ENCODE results near the gene IER2.
A peak's percentile ranks its signal among the peaks of the same experiment; 100 is the strongest.
"Not testable (repeated sequence)": the region's sequence is repeated elsewhere in the genome, so short reads cannot be mapped to it uniquely, and the experiment has no call there.

IER2 gene

DNA sequence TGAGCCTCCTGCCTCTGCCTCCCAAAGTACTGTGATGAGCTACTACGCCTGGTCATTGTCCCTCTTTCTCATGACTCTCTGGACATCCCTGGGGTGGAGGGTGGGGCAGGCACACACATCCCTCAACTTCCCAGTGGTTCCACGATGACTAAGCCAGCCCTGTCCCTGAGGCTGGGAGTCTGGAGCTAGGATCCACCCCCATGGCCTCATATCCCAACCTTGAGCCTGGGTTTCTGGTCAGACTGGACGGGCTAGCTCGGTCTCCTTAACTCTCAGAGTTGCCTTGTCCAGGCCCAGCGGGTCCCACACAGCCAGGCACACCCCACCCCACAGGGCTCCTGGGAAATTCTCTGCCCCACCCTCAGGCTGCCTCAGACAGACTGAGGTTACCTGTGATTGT, 19.6 kb downstream of the IER2 start:
- TF ChIP-seq, protein P1, sequence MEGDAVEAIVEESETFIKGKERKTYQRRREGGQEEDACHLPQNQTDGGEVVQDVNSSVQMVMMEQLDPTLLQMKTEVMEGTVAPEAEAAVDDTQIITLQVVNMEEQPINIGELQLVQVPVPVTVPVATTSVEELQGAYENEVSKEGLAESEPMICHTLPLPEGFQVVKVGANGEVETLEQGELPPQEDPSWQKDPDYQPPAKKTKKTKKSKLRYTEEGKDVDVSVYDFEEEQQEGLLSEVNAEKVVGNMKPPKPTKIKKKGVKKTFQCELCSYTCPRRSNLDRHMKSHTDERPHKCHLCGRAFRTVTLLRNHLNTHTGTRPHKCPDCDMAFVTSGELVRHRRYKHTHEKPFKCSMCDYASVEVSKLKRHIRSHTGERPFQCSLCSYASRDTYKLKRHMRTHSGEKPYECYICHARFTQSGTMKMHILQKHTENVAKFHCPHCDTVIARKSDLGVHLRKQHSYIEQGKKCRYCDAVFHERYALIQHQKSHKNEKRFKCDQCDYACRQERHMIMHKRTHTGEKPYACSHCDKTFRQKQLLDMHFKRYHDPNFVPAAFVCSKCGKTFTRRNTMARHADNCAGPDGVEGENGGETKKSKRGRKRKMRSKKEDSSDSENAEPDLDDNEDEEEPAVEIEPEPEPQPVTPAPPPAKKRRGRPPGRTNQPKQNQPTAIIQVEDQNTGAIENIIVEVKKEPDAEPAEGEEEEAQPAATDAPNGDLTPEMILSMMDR (IDR thresholded peaks at IDR 0.05; ENCODE audit: insufficient read depth, low read depth, low read length, missing control alignments) = no peak
- DNase-seq (ENCODE audit: low read depth) = peak; percentile 94
- no peak overlapping the region for H3K4me3 ChIP-seq (ENCODE audit: low read length)

DNA sequence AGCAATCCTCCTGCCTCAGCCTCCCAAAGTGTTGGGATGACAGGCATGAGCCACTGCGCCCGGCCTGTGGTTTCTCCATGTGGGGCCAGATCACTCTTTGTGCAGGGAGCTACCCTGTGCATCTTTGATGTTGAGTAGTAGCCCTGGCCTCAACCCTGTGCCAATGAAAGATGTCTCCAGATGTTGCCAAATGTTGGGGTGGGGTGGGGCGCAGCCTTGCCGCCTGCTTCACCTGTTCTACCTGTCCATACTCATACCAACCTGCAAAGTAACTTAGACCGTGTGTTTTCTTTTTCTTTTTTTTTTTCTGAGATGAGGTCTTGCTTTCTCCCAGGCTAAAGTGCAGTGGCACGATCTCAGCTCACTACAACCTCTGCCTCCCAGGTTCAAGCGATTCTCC, 20.9 kb downstream of the IER2 start:
- no peak overlapping the region for H3K4me3 ChIP-seq (ENCODE audit: low read length)
- TF ChIP-seq, protein P1 (IDR thresholded peaks at IDR 0.05; ENCODE audit: insufficient read depth, low read depth, low read length, missing control alignments) = no peak
- DNase-seq (ENCODE audit: low read depth) = peak; percentile 81

DNA sequence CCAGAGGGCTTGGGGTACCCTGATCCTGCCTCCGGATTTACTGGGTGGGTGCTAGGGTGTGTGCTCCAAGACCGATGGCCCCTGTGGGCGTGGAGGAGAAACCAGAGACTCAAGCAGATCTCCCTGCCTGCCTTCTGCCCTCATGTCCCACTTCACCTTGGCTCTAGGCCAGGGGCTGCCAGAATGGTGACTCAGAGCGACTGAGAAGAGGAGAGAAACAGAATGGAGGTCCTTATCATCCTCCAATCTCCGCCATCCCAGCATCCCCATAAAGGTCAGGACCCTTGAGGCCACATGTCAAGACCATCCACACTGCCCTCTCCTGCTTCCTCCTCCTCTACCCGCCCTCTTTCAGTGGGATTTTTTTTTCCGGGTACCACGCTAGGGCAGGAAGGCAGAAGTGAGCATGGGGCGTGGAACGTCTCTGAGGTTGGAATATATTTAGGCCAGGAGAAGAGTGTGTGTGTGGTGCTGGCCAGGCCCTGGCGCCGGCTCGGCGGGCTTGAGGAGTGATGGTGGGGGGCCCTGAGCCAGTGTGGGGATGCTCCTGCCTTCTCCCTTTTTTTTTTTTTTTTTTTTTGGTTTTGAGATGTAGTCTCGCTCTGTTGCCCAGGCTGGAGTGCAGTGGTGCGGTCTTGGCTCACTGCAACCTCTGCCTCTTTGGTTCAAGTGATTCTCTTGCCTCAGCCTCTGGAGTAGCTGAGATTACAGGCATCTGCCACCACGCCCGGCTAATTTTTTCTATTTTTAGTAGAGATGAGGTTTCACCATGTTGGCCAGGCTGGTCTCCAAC, 22.3 kb downstream of the IER2 start:
- TF ChIP-seq, protein P1 (IDR thresholded peaks at IDR 0.05; ENCODE audit: insufficient read depth, low read depth, low read length, missing control alignments) = no peak
- H3K4me3 ChIP-seq (ENCODE audit: low read length) = no peak overlapping the region
- peak; percentile 84 for DNase-seq (ENCODE audit: low read depth)

DNA sequence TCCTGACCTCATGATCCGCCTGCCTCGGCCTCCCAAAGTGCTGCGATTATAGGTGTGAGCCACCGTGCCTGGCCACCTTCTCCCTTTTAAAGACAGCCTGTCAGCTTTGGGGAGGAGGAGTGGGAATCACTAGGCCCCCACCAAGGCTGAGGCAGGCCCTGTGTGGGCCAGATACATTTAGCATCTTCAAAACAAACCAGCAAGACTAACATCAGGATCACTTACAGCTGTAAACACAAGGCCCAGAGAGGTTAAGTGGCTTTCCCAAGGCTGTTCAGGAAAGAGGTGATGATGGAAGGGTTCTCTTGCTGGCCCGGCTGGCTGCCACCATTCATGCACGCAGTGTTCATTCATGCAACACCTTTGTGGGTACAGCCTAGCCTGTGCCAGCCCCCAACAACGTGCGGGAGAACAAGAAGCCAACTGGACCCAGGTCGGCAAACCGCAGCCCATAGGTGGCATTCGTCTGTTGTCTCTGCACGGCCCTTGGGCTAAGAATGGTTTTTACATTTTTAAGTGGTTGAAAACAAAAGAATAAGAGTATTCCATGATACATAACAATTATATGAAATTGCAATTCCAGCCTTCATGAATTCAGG, 23.0 kb downstream of the IER2 start:
- TF ChIP-seq, protein P1 (IDR thresholded peaks at IDR 0.05; ENCODE audit: insufficient read depth, low read depth, low read length, missing control alignments) = no peak
- no peak for DNase-seq (ENCODE audit: low read depth)
- H3K4me3 ChIP-seq (ENCODE audit: low read length) = no peak overlapping the region

DNA sequence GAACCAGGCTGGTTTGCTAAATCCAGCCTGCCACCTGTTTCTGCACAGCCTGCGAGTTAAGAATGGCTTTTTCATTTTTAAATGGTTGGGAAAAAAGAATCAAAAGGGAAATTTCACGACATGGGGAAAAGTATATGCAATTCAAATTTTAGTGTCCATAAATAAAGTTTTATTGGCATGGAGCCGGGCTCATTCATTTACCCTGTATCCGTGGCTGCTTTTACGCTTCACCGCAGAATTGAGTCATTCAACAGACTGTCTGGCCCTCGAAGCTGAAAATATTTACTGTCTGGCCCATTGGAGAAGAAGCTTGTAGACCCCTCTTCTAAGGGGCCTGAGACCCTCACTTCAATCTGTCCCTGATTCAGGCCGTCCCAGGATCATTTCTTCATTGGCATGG, 26.1 kb downstream of the IER2 start:
- H3K4me3 ChIP-seq (ENCODE audit: low read length) = no peak overlapping the region
- no peak for DNase-seq (ENCODE audit: low read depth)
- TF ChIP-seq, protein P1 (IDR thresholded peaks at IDR 0.05; ENCODE audit: insufficient read depth, low read depth, low read length, missing control alignments) = no peak

DNA sequence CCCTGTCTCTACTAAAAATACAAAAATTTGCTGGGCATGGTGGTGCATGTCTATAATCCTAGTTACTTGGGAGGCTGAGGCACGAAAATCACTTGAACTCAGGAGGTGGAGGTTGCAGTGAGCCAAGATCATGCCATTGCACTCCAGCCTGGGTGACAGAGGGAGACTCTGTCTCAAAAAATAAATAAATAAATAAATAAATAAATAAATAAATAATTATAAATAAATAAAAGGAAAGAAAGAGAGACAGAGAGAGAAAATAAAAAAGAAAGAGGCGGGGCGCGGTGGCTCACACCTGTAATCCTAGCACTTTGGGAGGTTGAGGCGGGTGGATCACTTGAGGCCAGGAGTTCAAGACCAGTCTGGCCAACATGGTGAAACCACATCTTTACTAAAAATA, 27.4 kb downstream of the IER2 start:
- not testable (repeated sequence) for H3K4me3 ChIP-seq (ENCODE audit: low read length); DNase-seq (ENCODE audit: low read depth)

DNA sequence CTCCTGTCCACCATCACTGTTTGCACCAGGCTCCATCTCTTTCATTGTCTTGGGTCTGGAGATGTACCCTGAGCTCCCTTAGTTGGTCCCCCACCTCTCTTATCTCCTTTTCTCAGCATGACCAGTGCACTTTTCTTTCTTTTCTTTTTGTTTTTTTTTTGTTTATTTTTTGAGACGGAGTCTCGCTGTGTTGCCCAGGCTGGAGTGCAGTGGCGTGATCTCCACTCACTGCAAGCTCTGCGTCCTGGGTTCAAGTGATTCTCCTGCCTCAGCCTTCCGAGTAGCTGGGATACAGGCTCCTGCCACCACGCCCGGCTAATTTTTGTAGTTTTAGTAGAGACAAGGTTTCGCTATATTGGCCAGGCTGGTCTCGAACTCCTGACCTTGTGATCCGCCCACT, 28.1 kb downstream of the IER2 start:
- not testable (repeated sequence) for DNase-seq (ENCODE audit: low read depth); H3K4me3 ChIP-seq (ENCODE audit: low read length)

Measured in epithelial cell of esophagus (primary cell).